Measurements from ENCODE around the gene SRSF2. TPM values are rescaled to one million over a fixed set of nuclear protein-coding genes. Genes with fewer than 3 reads are reported as not detected.

SRSF2 gene
- total RNA-seq, 1 donor from 2014 or later, result 329 TPM

DNA sequence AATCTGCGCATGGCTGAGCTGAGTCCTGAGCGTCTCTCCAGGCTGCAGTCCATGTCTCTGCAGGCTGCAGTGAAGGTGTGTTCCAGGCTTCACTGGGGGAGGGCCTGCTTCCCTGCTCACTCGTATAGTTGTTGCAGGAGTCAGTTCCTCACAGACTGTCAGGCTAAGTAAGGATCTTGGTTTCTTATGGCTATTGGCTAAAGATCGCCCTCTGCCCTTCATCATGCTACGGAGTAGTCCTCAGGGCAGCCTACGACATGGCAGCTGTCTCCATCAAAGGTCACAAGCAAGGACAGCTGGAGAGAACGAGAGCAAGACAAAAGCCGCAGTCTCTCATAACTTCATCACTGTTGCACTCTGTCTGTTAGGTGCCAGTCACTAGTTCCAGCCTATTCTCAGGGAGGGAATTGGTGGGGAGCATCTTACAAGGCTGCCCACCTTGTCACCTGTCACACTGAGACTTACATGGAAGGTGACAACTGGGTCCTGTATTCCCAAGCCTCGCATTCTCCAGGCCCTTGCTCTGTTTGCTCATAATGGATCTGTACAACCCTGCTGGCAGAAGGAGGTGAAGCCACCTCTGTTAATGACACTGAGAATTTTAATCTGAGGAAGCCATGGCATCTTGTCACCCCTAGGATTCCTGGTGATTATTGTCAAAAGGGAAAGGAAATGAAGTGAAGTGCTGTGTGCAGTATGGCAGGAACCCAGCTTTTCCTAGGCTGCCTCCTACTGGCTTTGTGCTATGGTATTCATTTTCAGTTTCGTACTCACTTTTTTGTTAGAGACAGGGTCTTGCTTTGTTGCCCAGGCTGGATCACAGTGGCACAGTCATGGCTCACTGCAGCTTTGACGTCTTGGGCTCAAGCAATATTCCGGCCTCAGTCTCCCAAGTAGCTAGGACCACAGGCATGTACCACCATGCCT lies 44.2 kb upstream of the SRSF2 start:
- Mint-ChIP-seq H3K4me3 (no peak overlapping the region), H3K36me3 (peaks cover 11% of the 10 kb centered on the region)
- no peak for DNase-seq (ENCODE audit: low spot score)

GRCh38 chr17:76775021-76775600 lies 38.0 kb upstream of the SRSF2 start:
- Histone ChIP-seq H3K9me3 (ENCODE audit: low read depth) (no peaks in the 10 kb centered on the region), H2AFZ (replicated peaks) (no peak overlapping the region), H4K20me1 (ENCODE audit: low read depth) (no peaks in the 10 kb centered on the region), H3K4me1 (no peaks in the 10 kb centered on the region), H3K79me2 (ENCODE audit: low read depth) (no peaks in the 10 kb centered on the region), H3K4me3 (no peak overlapping the region), H3K27me3 (no peaks in the 10 kb centered on the region), H3K9ac (no peak overlapping the region), H3F3A (ENCODE audit: low read depth) (no peaks in the 10 kb centered on the region), H3K4me2 (no peak overlapping the region), H3K36me3 (no peaks in the 10 kb centered on the region), H3K27ac (no peak overlapping the region)
- no peak overlapping the region for H3K4me3 Mint-ChIP-seq
- H3K27ac Mint-ChIP-seq, result no peak overlapping the region
- H3K36me3 Mint-ChIP-seq, result peaks cover 29% of the 10 kb centered on the region
- no peak for DNase-seq (ENCODE audit: low spot score)
- no peaks in the 10 kb centered on the region for H3K9me3 Mint-ChIP-seq
- peaks cover 8% of the 10 kb centered on the region for H3K27me3 Mint-ChIP-seq (ENCODE audit: insufficient read depth, low read depth)
- TF ChIP-seq, protein P1, sequence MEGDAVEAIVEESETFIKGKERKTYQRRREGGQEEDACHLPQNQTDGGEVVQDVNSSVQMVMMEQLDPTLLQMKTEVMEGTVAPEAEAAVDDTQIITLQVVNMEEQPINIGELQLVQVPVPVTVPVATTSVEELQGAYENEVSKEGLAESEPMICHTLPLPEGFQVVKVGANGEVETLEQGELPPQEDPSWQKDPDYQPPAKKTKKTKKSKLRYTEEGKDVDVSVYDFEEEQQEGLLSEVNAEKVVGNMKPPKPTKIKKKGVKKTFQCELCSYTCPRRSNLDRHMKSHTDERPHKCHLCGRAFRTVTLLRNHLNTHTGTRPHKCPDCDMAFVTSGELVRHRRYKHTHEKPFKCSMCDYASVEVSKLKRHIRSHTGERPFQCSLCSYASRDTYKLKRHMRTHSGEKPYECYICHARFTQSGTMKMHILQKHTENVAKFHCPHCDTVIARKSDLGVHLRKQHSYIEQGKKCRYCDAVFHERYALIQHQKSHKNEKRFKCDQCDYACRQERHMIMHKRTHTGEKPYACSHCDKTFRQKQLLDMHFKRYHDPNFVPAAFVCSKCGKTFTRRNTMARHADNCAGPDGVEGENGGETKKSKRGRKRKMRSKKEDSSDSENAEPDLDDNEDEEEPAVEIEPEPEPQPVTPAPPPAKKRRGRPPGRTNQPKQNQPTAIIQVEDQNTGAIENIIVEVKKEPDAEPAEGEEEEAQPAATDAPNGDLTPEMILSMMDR (IDR thresholded peaks at IDR 0.05), result no peak
- TF ChIP-seq EZH2phosphoT487 (IDR thresholded peaks at IDR 0.05), result no peak
- TF ChIP-seq EZH2 (IDR thresholded peaks at IDR 0.05), result no peak
- H3K4me1 Mint-ChIP-seq, result peaks cover 6% of the 10 kb centered on the region

More for the DNA sequence above, 44.2 kb upstream of the SRSF2 start:
- Histone ChIP-seq H4K20me1 (ENCODE audit: low read depth) (no peaks in the 10 kb centered on the region), H3K9ac (no peak overlapping the region), H3K4me1 (no peaks in the 10 kb centered on the region), H2AFZ (replicated peaks) (no peak overlapping the region), H3K9me3 (ENCODE audit: low read depth) (no peaks in the 10 kb centered on the region), H3K4me2 (no peak overlapping the region), H3K27me3 (no peaks in the 10 kb centered on the region), H3K4me3 (no peak overlapping the region), H3K27ac (no peak overlapping the region), H3F3A (ENCODE audit: low read depth) (no peaks in the 10 kb centered on the region), H3K36me3 (no peaks in the 10 kb centered on the region), H3K79me2 (ENCODE audit: low read depth) (no peaks in the 10 kb centered on the region)
- Mint-ChIP-seq H3K27ac (no peak overlapping the region), H3K27me3 (ENCODE audit: insufficient read depth, low read depth) (peaks cover 2% of the 10 kb centered on the region), H3K4me1 (peaks cover 3% of the 10 kb centered on the region), H3K9me3 (no peaks in the 10 kb centered on the region)
- TF ChIP-seq, protein P1 (IDR thresholded peaks at IDR 0.05), result no peak

DNA sequence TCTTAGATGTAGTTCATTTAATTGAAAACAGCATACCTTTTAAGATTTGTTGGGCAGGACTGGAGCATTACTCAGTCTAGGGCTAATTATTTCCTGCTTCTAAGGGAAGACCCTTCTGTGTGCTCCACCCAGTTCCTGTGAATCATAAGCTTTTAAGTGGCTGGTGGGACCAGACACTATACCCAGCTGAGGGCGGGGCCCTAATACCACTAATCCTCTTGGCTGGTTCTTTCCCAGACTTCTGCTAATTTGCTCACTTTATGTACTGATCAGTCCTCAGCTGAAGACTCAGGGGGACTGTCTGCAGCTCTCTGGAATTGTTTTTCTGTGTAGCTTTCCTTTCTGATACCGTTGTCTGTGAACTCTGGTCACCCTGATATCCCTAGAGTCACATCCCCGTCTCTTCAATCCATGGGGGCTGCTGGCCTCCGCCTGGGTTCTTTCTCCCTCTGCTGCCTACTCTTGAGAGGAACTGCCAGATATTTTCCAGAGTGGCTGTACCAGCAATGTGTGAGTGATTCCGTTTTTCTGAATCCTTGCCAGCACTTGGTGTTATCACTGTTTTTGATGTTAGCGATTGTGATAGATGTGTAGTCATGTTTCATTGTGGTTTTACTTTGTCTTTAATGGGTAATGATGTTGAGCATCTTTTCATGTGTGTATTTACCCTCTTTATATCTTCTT lies 35.9 kb upstream of the SRSF2 start:
- no peaks in the 10 kb centered on the region for H3K4me1 ChIP-seq
- DNase-seq (ENCODE audit: low spot score), result peak; percentile 65
- H3K36me3 ChIP-seq, result no peaks in the 10 kb centered on the region
- H3F3A ChIP-seq (ENCODE audit: low read depth), result no peaks in the 10 kb centered on the region
- peaks cover 30% of the 10 kb centered on the region for H3K36me3 Mint-ChIP-seq
- no peak overlapping the region for H3K27ac ChIP-seq
- no peaks in the 10 kb centered on the region for H3K79me2 ChIP-seq (ENCODE audit: low read depth)
- no peaks in the 10 kb centered on the region for H4K20me1 ChIP-seq (ENCODE audit: low read depth)
- no peak overlapping the region for H3K4me2 ChIP-seq
- H3K4me1 Mint-ChIP-seq, result peaks cover 6% of the 10 kb centered on the region
- no peak overlapping the region for H3K4me3 ChIP-seq
- TF ChIP-seq EZH2 (IDR thresholded peaks at IDR 0.05) (no peak), EZH2phosphoT487 (IDR thresholded peaks at IDR 0.05) (no peak)
- TF ChIP-seq, protein P1 (IDR thresholded peaks at IDR 0.05), result no peak
- H3K27ac Mint-ChIP-seq, result no peak overlapping the region
- no peak overlapping the region for H3K9ac ChIP-seq
- H3K27me3 ChIP-seq, result no peaks in the 10 kb centered on the region
- no peaks in the 10 kb centered on the region for H3K9me3 ChIP-seq (ENCODE audit: low read depth)
- H2AFZ ChIP-seq (replicated peaks), result no peak overlapping the region
- H3K27me3 Mint-ChIP-seq (ENCODE audit: insufficient read depth, low read depth), result peaks cover 8% of the 10 kb centered on the region
- H3K4me3 Mint-ChIP-seq, result no peak overlapping the region
- no peaks in the 10 kb centered on the region for H3K9me3 Mint-ChIP-seq
